Renal cortical epithelial cell (primary cell): ENCODE data around the gene CLEC4E. TPM values are rescaled to one million over a fixed set of nuclear protein-coding genes. Genes with fewer than 3 reads are reported as not detected.
A peak's percentile ranks its signal among the peaks of the same experiment; 100 is the strongest.
"Not testable (repeated sequence)": the region's sequence is repeated elsewhere in the genome, so short reads cannot be mapped to it uniquely, and the experiment has no call there.

Experiments used
- DNase-seq: peaks from one replicate; pipeline ENCODE4 v3.0.0-alpha.2; 2011; ENCODE audit warnings: low read depth
- total RNA-seq: library from RNA; depleted of rRNA; stranded (reverse); fragments of >200 nt; gene quantifications from 2 replicates; pipeline ENCODE4 v1.2.3, GENCODE V29; 2014

CLEC4E gene, protein sequence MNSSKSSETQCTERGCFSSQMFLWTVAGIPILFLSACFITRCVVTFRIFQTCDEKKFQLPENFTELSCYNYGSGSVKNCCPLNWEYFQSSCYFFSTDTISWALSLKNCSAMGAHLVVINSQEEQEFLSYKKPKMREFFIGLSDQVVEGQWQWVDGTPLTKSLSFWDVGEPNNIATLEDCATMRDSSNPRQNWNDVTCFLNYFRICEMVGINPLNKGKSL
- total RNA-seq, result 21.6 and 59.4 TPM in 2 replicates

DNA sequence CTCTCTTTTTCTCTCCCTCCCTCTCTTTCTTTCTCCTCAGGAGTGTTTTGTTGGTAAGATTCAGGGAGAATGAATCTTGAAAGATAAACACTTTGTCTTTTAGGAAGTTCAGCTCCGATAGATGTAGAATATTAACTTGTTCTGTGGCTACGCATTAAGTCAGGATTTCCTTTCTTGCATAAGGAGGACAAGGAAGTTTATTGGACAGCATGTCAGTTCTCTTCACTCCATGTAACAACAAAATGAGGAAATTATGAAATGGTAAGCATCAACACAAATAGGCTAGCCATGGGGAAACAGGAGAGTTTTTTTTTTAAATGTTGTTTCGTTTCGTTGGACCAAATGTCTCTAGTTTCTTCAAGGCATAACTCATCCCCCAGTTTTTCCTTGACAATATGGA is at the start of gene CLEC4E:
CLEC4E (minus strand) TSS at position 75 of the 400 bp plus-strand sequence. CDS start 108 bp downstream, outside the sequence.
- peak; percentile 70 for DNase-seq

DNA sequence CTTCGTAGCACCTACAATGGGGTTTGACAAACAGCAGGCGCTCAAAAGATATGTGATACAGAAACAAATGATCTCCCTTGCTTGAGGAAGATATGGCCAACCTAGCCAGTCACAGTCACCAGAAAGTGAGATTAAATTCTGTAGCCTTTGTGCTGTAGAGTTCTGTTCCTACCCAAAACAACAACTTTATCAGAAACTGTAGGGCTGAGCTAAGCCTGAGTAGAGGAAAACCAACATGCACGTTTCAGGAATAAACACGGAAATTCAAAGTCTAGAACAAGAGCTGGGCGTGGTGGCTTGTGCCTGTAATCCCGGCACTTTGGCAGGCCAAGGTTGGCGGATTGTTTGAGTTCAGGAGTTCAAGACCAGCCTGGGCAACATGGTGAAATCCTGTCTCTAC is 49.0 kb upstream of the CLEC4E start:
- DNase-seq, result no peak

DNA sequence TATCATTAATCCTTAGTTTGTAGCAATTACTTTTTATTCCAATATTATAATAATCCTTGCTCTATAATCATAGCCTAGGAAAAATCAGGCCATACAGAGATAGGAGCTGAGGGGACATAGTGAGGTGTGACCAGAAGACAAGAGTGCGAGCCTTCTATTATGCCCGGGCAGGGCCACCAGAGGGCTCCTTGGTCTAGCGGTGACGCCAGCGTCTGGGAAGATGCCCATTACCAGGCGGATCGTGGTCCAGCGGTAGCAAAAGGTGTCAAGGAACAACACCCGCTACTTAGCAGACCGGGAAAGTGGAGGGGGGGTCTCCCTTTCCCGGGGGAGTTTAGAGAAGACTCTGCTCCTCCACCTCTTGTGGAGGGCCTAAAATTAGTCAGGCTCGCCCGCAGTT is 43.8 kb upstream of the CLEC4E start:
- DNase-seq, result not testable (repeated sequence)

DNA sequence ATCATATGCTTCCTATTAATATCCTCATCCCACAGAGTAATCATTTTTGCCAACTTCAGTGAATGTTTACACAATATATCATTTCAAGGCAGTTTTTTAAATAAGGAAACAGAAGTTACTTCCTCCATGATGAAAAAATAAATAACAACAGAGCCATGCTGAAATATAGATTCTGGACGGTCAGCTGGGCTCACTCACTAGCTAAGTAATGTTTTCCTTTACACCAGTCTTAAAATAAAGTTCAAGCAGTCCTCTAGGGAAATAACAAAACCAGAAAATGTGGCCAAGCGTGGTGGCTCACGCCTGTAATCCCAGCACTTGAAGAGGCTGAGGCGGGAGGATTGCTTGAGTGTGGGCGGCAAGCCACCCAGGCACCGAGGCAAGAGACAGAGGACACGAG is 43.3 kb upstream of the CLEC4E start:
- DNase-seq, result no peak

DNA sequence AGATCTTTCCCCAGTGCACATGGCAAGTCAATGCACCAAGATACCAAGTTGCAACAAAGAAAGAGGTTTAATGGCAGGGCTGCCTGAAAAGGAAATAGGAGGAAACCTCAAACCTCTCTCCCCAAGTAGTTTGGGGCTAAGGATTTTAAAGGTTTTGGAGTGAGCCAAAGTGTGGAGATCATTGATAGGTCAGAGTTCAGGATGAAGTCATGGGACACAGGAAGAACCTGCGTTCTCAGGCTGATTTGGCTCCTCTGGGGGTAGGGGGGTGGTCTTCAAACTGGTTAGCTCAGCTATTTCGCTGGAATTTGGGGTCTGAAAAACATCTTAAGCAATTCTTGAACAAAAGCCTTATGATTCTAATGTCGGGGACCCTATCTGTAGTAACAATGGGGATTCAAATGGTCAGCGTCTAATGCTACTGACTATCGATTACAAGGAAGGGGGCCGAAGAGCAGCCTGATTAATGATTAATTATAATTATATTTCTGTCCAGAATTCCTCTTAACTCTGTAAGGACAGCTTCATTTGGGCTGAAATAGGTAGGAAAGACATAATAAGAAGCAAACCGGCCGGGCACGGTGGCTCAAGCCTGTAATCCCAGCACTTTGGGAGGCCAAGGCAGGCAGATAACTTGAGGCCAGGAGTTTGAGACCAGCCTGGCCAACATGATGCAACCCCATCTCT is 40.5 kb upstream of the CLEC4E start:
- no peak for DNase-seq

DNA sequence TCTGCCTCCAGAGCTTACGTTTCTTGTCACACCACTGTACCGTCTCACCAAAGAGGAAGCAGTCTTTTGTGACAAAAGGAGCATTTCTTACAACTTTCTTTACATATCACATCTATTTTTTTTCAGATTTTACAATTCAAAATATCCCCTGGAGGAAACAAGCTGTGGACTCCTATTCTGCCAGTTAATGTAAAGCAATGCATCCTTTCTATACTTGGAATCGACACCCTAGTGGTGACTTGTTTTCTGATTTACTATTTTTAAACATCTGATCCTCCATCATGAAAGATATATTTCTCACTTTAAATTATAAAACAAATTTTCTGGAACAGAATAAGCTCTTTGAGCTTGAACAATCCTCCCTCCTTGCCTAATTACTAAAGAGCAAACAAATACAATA is 37.2 kb upstream of the CLEC4E start:
- no peak for DNase-seq

DNA sequence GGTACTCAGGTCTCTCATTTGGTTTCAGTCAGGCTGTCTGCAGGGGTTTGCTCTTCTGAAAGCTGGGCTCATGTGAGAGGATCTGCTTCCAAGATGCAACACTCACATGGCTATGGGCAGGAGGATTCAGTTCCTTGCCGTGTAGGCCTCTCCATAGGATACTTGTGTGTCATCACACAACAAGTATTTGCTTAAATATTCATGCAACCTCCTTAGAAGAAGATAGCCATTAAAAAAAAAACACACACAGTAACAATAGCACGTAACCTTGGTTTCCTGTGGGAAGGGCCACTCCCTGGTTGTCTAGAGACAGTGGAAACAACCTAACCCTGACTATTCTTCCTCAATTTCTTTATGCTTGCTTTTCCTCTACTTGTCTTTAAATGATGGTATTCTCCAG is 31.8 kb upstream of the CLEC4E start:
- no peak for DNase-seq

DNA sequence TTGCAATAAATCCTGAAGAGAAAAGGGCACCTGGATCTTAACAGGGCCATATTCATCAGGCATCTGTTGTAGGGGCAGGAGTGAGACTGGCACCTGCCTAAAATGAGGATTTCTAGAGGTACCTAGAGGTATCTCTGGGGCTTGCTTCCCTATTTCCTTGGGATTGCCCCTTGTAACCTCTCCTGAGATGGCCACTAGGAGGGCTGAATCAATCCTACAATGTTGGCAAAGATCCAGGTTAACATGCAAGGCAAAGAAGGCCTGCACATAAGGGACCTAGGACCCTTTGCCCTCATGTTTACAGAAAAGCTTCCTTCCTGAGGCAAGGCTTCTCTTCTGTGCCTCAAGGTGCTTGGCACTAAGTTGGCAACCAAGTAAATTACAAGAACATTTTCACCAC is 25.8 kb upstream of the CLEC4E start:
- no peak for DNase-seq

DNA sequence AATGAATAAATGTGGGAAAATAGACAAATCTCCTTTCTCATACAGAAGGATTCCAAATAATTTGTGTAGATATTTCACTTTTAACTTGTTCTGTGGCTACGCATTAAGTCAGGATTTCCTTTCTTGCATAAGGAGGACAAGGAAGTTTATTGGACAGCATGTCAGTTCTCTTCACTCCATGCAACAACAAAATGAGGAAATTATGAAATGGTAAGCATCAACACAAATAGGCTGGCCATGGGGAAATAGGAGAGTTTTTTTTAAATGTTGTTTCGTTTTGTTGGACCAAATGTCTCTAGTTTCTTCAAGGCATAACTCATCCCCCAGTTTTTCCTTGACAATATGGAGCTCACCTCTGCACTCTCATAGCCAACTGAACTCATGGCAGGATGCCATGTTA is 25.3 kb upstream of the CLEC4E start:
- DNase-seq, result not testable (repeated sequence)

DNA sequence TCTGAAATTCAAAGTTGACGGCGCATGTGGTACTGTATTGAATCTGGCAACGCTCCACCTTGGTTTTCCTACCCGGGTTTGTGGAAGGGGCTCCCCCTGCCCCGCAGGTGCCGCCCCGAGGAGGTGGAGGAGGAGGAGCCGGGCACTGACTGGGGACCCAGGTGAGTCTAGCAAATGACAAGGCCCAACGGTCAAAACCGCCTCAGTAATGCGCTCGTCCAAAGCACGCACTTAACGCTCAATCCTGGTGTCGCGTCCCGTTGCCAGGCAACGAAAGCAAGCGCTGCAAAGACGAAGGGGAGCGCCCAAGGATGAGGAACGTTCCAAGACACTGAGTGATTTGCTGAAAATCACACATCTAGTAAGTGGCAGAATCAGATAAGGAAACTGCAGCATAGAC is 24.0 kb upstream of the CLEC4E start:
- no peak for DNase-seq

DNA sequence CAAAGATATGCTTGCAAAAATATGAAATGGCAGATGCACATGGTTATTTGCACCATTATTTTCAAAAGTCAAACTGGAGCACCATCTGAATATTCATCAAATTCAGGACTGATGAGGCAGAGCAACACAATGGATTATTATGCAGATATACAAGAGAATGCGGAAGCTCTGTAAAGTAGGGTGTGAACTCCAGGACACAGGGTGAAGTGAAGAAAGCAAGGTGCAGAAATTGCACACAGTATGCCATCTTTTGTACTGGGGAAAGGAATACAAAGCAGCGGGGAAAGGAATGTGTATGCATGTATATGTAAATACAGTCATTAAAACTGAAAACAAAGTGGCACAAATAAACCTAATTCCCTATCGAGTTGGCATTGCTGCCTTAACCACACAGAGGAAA is 22.7 kb upstream of the CLEC4E start:
- no peak for DNase-seq

DNA sequence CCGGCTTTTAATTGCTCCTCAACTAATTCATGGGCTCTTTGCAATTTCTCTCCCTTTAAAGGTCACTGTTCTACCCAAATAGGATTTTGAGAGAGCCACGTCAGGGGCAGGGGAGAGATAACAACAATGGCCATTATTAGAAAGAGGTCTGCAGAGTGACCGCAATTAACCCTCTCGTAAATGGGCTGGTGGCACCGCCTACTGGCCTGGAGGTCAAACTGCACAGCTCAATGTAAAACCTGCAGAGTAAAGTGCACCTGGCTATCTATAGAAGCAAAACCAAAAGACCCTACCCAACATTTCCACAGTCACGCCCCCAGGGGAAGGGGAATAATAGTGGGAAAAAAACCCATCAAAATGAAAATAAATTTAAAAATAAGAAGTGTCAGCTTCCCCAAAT is 21.6 kb upstream of the CLEC4E start:
- DNase-seq, result no peak

DNA sequence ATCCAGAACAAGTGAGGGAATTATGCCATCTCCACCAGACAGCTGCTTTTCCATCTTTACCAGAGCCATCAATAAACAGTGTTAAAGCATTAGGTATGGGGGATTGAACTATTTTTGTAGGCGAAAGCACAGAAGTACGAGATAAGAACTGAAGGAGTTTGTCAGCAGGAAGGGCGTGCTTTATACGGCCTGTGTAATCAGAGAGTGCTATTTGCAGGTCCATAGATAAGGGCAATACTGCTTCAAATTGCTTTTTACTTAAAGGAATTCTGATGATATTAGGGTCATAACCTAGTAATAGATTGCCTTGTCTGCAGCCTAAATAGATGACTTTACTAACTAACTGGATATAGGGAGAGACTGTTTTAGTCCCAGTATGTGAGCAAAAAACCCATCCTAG is 20.3 kb upstream of the CLEC4E start:
- no peak for DNase-seq

DNA sequence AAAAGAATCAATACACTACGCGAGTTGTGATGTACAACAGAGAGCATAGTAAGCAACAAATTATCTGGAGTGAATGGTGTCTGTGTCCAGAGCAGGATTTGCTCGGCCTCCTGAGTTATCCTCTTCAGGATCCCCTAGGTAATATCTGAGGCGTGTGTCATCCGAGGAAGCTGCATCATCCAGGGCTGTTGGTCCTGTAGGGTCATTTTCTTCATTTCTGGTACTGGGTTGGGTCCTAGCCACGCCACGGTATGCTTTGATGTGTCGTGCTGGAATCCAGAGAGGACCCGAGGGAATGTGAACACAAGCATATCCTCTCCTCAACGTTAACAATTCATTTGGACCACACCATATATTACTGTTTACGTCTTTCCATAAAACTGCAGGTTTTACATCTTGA is 19.0 kb upstream of the CLEC4E start:
- no peak for DNase-seq

DNA sequence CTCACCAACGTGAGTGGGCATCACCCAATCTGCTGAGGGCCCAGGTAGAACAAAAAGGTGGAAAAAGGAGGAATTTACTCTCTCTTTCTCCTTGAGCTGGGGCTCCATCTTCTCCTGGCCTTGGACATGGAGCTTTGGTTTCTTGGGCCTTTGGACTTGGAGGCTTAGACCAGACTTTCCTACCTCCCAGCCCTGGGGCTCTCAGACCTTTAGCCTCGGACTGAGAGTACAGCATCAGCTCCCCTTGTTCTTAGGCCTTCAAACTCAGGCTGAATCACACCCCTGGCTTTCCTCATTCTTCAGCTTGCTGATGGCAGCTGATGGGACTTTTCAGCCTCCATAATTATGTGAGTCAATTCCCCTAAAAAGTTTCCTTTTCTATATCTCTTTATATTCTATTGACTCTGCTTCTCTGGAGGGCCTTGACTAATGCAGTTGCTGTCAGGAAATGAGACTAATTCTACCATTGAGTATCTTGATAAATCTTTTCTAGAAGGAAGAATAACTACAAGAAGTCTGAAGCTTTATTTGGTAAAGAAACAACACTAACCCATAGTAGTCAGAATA is 15.9 kb upstream of the CLEC4E start:
- no peak for DNase-seq

DNA sequence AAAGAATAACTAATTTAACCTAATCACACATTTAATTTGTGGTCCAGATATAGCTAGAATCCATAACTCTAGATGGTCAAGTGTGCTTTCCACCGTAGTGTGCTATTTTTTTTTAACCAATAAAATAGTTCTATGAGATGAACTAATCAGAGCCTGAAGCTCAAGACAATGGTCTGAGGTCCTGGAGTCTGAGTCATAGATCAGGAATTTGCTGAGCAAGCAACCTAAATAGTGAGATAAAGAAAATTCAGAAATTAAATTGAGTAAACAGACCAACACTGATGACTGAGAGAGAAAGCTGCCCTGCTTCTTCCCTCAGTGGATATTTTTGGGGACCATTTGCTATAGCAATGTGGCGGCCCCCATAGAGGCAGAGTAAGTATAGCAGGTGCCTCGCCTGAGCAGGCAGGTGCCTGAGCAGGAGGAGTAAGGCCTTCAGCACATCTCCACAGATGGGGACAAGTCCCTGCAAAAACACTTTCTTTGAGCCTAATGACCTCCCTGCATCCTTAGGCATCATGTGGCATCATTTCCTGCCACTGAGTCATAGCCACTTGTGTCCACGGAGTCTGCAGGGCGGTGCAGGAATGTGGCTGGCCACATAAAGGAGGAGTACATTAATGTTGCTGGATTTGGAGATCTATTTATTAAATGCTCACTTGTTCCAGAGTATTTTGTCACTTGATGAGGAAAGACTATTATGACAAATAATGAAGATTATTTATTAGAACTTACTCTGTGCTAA is 13.9 kb upstream of the CLEC4E start:
- peak; percentile 79 for DNase-seq

DNA sequence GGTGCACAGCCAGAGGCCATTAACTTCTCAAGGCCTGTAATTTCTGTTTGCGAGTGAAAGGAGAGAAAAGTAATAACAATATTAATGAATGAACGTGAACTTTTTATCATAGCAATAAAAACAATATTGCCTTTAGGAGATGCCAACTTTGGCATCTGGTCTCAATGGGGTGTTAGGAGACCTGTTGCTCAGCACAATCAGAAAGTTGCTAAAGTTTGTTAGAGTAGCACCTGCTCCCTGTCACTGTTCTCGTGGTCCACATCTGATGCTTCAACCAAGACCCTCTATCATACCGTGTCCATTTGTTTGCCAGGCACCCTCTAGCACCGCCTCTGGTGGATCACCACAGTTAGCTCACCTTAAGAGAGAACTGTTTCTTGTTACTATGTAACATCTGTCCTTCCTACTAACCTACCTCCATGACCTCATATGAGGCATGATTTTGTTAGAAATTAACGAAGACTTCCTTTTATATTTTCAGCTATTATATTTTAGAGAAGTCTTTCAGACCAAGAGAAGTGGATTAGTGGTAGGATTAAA is 12.5 kb upstream of the CLEC4E start:
- no peak for DNase-seq

DNA sequence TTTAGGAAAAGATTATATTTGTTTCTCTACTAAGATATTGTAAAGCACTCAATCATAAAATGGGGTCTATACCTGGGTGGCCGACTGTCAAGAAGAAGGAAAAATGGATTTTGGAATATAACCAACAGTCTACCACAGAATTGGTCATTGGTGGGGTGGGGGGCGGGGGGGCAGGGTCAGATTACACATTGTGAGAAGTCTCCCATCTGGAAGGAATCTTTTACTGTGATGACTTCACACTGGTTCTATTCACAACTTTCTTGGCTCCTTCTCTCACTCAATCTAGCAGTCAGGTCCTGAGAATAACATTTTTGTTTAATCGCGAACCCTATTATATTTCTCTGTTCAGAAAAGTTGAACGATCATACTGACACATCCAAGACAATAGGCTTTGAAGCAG is 8.7 kb upstream of the CLEC4E start:
- no peak for DNase-seq

DNA sequence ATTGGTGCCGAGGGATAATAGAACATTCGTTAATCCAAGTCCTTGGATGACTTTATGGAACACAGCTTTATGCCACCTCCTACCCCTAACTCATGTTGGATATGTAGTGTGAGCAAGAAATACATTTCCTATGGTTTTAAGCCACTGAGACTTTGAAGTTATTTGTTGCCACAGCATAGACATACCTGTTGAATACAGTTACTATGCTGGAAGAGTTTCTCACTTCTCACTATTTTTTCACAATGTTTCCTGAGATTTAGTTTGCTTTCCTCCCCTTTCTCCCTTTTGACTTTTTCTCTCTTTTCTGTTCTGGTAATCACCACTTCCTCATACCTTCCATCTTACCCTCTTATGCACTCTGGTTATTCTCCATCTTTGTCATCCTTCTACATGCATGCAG is 7.5 kb upstream of the CLEC4E start:
- DNase-seq, result no peak

DNA sequence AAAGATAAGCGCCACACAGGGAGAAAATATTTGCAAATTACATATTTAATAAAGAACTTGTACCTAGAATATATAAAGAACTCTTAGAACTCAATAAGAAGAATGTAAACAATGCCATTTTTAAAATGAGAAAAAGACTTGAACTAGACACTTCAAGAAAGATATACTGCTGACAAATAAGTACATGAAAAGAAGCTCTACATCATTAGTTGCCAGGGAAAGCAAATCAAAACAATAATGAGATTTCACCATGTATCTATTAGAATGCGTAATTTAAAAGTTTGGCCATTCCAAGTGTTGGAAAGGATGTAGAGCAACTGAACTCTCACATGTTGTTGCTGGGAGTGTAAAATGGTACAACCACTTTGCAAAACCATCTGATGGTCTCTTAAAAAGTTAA is 6.9 kb upstream of the CLEC4E start:
- DNase-seq, result no peak

DNA sequence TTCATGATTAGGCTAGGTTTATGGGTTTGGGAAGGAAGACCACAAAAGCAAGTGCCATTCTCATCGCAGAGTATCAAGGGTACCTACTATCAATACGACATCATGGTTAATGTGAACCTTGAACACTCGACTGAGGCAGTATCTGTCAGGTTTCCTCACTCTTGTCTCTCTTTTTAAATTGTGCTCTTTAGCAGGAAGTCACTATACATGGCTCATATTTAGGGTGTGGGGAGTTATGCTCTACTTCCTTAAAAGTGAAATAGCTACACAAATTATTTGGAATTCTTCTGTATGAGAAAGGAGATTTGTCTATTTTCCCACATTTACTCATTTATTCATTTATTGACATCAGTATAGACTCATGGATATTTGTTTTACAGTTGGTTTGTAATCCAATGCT is 5.9 kb upstream of the CLEC4E start:
- no peak for DNase-seq

DNA sequence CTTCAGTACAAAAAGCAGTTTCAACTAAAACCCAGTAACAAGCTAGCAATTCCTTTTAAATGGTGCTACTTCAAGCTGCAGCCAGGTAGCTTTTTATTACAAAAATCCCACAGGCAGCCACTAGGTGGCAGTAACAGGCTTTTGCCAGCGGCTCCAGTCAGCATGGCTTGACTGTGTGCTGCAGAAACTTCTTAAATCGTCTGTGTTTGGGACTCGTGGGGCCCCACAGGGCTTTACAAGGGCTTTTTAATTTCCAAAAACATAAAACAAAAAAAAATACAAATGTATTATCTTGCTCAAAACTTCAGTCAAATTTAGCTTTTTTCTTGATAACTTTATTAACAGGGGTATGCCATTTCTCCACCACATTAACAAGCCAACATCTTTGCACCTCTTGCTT is 3.6 kb upstream of the CLEC4E start:
- DNase-seq, result peak; percentile 67

DNA sequence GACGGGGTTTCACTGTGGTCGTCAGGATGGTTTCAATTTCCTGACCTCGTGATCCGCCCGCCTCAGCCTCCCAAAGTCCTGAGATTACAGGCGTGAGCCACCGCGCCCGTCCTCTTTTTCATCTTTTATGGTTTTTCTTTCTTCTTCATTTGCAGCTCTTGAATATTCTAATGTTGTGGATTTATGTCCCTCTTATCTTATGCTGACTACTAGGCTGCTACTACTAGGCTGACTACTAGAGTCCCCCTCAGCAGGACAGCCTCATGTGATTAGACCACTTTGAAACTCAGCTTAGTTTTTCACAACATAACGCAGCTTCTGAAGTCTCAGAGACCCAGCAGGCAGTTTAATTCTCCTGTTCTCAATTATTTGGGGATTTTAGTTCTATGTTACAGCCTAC is 857 bp upstream of the CLEC4E start:
- no peak for DNase-seq
